HepG2 (cell line): ENCODE data around the gene RGS19. TPM values are rescaled to one million over a fixed set of nuclear protein-coding genes. Genes with fewer than 3 reads are reported as not detected.
A peak's percentile ranks its signal among the peaks of the same experiment; 100 is the strongest.

ENCODE experiments used
- ATAC-seq: fragments of 200-7000 bp; cut with Tn5 transposase; 3 replicates; pipeline ENCODE4 v1.9.1; 2020; ENCODE audit warnings: mild to moderate bottlenecking, moderate library complexity
- BruUV-seq: library from RNA; stranded (reverse); fragments of 400-500 nt; replicated peaks from 2 replicates; lab custom pipeline; 2021; lab: Mats Ljungman, UMichigan
- CTCF ChIA-PET: fragments of 300-600 bp; formaldehyde crosslinking; extraction: SDS; loops from one replicate; lab custom pipeline; 2021; ENCODE audit warnings: low total read pairs, inconsistent platforms, low intra/inter-chr PET ratio; lab: Yijun Ruan, JAX
- POLR2A ChIA-PET: fragments of 350-600 bp; sonication (Branson Sonifier 250); formaldehyde crosslinking; loops from one replicate; lab custom pipeline; 2020; ENCODE audit warnings: antibody characterized with exemption, inconsistent platforms; lab: Yijun Ruan, JAX
- DNase-seq: peaks from one replicate; pipeline ENCODE4 v3.0.0-alpha.2; 2015; ENCODE audit warnings: low spot score
- FAIRE-seq: peaks from 3 replicates; lab custom pipeline; 2011; peaks lifted over from hg19 to GRCh38; lab: Jason Lieb, UNC
- H2AFZ ChIP-seq: one replicate; pipeline ENCODE4 v1.6.1; 2011; ENCODE audit warnings: low read length, inconsistent platforms
- H3K27ac ChIP-seq: fragments of 300-600 bp; 3 replicates; pipeline ENCODE4 v1.8.0; 2011; ENCODE audit warnings: mixed run types, mild to moderate bottlenecking, mixed read lengths, low read length, inconsistent platforms; ENCODE audit not compliant: insufficient read depth; ENCODE audit errors: extremely low read length
- H3K27me3 ChIP-seq, 2 experiments: fragments of 200-600 bp in 1 of 2; 2 replicates in 1 of 2; 3 replicates in 1 of 2; pipeline versions ENCODE4 v1.6.0 to v1.8.0; 2011; ENCODE audit warnings: low read length in 2 of 2, mild to moderate bottlenecking in 2 of 2, moderate library complexity in 2 of 2, inconsistent platforms in 1 of 2; ENCODE audit not compliant: insufficient read depth in 2 of 2, control insufficient read depth in 1 of 2
- H3K36me3 ChIP-seq, 2 experiments: fragments of 200-600 bp in 1 of 2; replicated peaks in 1 of 2; 2 replicates in 1 of 2; 3 replicates in 1 of 2; pipeline versions ENCODE4 v1.5.1 to v1.8.0; 2011; ENCODE audit warnings: low read length in 2 of 2, inconsistent platforms in 1 of 2; ENCODE audit not compliant: insufficient read depth in 2 of 2, control insufficient read depth in 1 of 2
- H3K4me1 ChIP-seq: 2 replicates; pipeline ENCODE4 v1.5.1; 2012; ENCODE audit warnings: low read length, inconsistent platforms; ENCODE audit not compliant: insufficient read depth
- H3K4me2 ChIP-seq: 2 replicates; pipeline ENCODE4 v1.6.0; 2011; ENCODE audit warnings: low read depth, low read length, inconsistent platforms
- H3K4me3 ChIP-seq, 3 experiments: fragments of 200-600 bp in 1 of 3; sonication (generic), shearing (Covaris generic) in 1 of 3; replicated peaks in 1 of 3; 2 replicates each; pipeline ENCODE4 v1.5.1; 2011 to 2016; ENCODE audit warnings: low read length in 3 of 3, inconsistent platforms in 2 of 3, low read depth in 2 of 3, mild to moderate bottlenecking in 2 of 3, control low read depth in 1 of 3, mixed read lengths in 1 of 3; ENCODE audit not compliant: insufficient read depth in 1 of 3
- H3K79me2 ChIP-seq: one replicate; pipeline ENCODE4 v1.6.1; 2011; ENCODE audit warnings: low read length, inconsistent platforms; ENCODE audit not compliant: insufficient read depth
- H3K9ac ChIP-seq: 2 replicates; pipeline ENCODE4 v1.6.0; 2011; ENCODE audit warnings: mild to moderate bottlenecking, low read depth, low read length, inconsistent platforms; ENCODE audit not compliant: insufficient read depth
- H3K9me3 ChIP-seq: 2 replicates; pipeline ENCODE4 v1.5.1; 2012; ENCODE audit warnings: mild to moderate bottlenecking, low read length
- H4K20me1 ChIP-seq: 2 replicates; pipeline ENCODE4 v1.6.0; 2011; ENCODE audit warnings: inconsistent platforms, mild to moderate bottlenecking, low read length, moderate library complexity; ENCODE audit not compliant: insufficient read depth
- ATF3 ChIP-seq: sonication (generic); formaldehyde crosslinking; IDR thresholded peaks from 2 replicates; pipeline ENCODE4 v1.4.0; 2020; ENCODE audit warnings: missing genetic modification reagents
- CENPX ChIP-seq: sonication (generic); formaldehyde crosslinking; IDR thresholded peaks from 2 replicates; pipeline ENCODE4 v1.9.0; 2021; ENCODE audit warnings: mild to moderate bottlenecking, missing genetic modification reagents, moderate library complexity
- HMG20A ChIP-seq: IDR thresholded peaks from 2 replicates; pipeline ENCODE4 v1.6.1; 2016; ENCODE audit warnings: borderline replicate concordance
- JUND ChIP-seq: sonication (generic); formaldehyde crosslinking; IDR thresholded peaks from 2 replicates; pipeline ENCODE4 v1.8.0; 2022; ENCODE audit warnings: mild to moderate bottlenecking, missing genetic modification reagents
- NCOR1 ChIP-seq: fragments of 200-600 bp; sonication (generic); IDR thresholded peaks from 2 replicates; pipeline ENCODE4 v1.7.0; 2017; ENCODE audit warnings: antibody characterized with exemption, low read length, borderline replicate concordance
- SAP130 ChIP-seq: IDR thresholded peaks from 2 replicates; pipeline ENCODE4 v1.6.1; 2016; ENCODE audit warnings: low read depth
- SMAD1 ChIP-seq: sonication (generic); formaldehyde crosslinking; IDR thresholded peaks from 2 replicates; pipeline ENCODE4 v1.4.0; 2020; ENCODE audit warnings: missing genetic modification reagents, low read depth, mild to moderate bottlenecking, borderline replicate concordance
- SP2 ChIP-seq: sonication (generic); formaldehyde crosslinking; IDR thresholded peaks from 2 replicates; pipeline ENCODE4 v1.5.1; 2020; ENCODE audit warnings: mild to moderate bottlenecking, missing genetic modification reagents
- ZFP36 ChIP-seq: fragments of 150-350 bp; IDR thresholded peaks from 2 replicates; pipeline ENCODE4 v1.6.1; 2018; ENCODE audit warnings: borderline replicate concordance, low read length, low read depth; ENCODE audit not compliant: partially characterized antibody
- ZMYM3 ChIP-seq: sonication (generic); formaldehyde crosslinking; IDR thresholded peaks from 2 replicates; pipeline ENCODE4 v1.5.1; 2020; ENCODE audit warnings: mild to moderate bottlenecking, missing genetic modification reagents
- ZNF292 ChIP-seq: sonication (generic); formaldehyde crosslinking; IDR thresholded peaks from 2 replicates; pipeline ENCODE4 v1.8.1; 2022; ENCODE audit warnings: mild to moderate bottlenecking, low read depth, missing genetic modification reagents, borderline replicate concordance
- ZNF296 ChIP-seq: sonication (generic); formaldehyde crosslinking; conservative IDR thresholded peaks from 2 replicates; pipeline ENCODE4 v1.5.0; 2020; ENCODE audit warnings: mild to moderate bottlenecking, missing genetic modification reagents
- ZNF556 ChIP-seq: sonication (generic); formaldehyde crosslinking; IDR thresholded peaks from 2 replicates; pipeline ENCODE4 v1.4.0; 2020; ENCODE audit warnings: mild to moderate bottlenecking, missing genetic modification reagents, borderline replicate concordance
- ZNF563 ChIP-seq: sonication (generic); formaldehyde crosslinking; IDR thresholded peaks from 2 replicates; pipeline ENCODE4 v1.8.0; 2022; ENCODE audit warnings: mild to moderate bottlenecking, moderate library complexity, missing genetic modification reagents
- ZNF605 ChIP-seq: sonication (generic); formaldehyde crosslinking; IDR thresholded peaks from 2 replicates; pipeline ENCODE4 v1.8.0; 2022; ENCODE audit warnings: mild to moderate bottlenecking, missing genetic modification reagents
- ZNF687 ChIP-seq: sonication (generic); formaldehyde crosslinking; IDR thresholded peaks from 2 replicates; pipeline ENCODE4 v1.5.1; 2020; ENCODE audit warnings: mild to moderate bottlenecking, missing genetic modification reagents, moderate library complexity
- ZNF724P ChIP-seq: sonication (generic); formaldehyde crosslinking; IDR thresholded peaks from 2 replicates; pipeline ENCODE4 v1.8.0; 2022; ENCODE audit warnings: missing genetic modification reagents, borderline replicate concordance
- ZNF775 ChIP-seq: sonication (generic); formaldehyde crosslinking; IDR thresholded peaks from 2 replicates; pipeline ENCODE4 v1.4.0; 2020; ENCODE audit warnings: missing genetic modification reagents, mild to moderate bottlenecking, moderate library complexity, borderline replicate concordance
- WGBS: methylation state at CpG from one replicate; pipeline ENCODE4 v1.1.6; 2017; ENCODE audit warnings: low lambda C conversion rate; 5-methylcytosine and 5-hydroxymethylcytosine counted together
- in situ Hi-C: cut with HindIII; loops from 2 replicates; pipeline ENCODE4 v1.10.0; 2017; ENCODE audit warnings: low pct_unique_long_range_greater_than_20kb; ENCODE audit not compliant: extremely low pct_ligation_motif_present
- intact Hi-C: fragments of 100-400 bp; cut with micrococcal nuclease; formaldehyde crosslinking; loops from one replicate; pipeline ENCODE4 v1.10.0; 2022; ENCODE audit not compliant: unreplicated experiment
- polyA plus RNA-seq, 8 experiments: library from polyadenylated mRNA; depleted of rRNA in 3 of 8; stranded (reverse) in 7 of 8; unstranded in 1 of 8; fragments of >200 nt; fragmentation: Illumina TruSeq in 4 of 8; extraction: Trizol in 4 of 8; gene quantifications; 2 replicates each; pipeline versions ENCODE4 v1.2.1 to v1.2.3, GENCODE V29; 2011 to 2016; ENCODE audit warnings: low read depth in 4 of 8, missing spikeins in 1 of 8, mixed read lengths in 1 of 8; ENCODE audit not compliant: insufficient read depth in 1 of 8
- total RNA-seq, 5 experiments: library from RNA; depleted of rRNA; stranded (reverse); fragments of >200 nt; fragmentation: Illumina TruSeq; extraction: Trizol; gene quantifications; 2 replicates each; pipeline ENCODE4 v1.2.3, GENCODE V29; 2016; ENCODE audit warnings: low read depth in 1 of 5

Gene RGS19
- total and polyA plus RNA-seq, 2 of the 13 experiments (the other 11 are each of a cell fraction or from before 2014, with no cell fraction given) = 10.7 to 11.9 TPM

GRCh38 chr20:64112691-64113443 is 33.5 kb upstream of the RGS19 start:
- Histone ChIP-seq H3K27me3 (peaks cover 34 to 73% of the 10 kb centered on the region in 2 experiments), H4K20me1 (peaks cover 5% of the 10 kb centered on the region; the same call in 1 of the 2 replicates), H3K9ac (no peak overlapping the region), H3K36me3 (no peaks in the 10 kb centered on the region), H3K4me2 (no peak overlapping the region), H3K4me3 (no peak overlapping the region), H3K27ac (no peak overlapping the region), H2AFZ (no peak overlapping the region), H3K79me2 (no peaks in the 10 kb centered on the region), H3K4me1 (peaks cover 21% of the 10 kb centered on the region), H3K9me3 (no peaks in the 10 kb centered on the region)
- POLR2A ChIA-PET = no interaction called here
- intact Hi-C loops = no loop called here
- DNase-seq = no peak
- FAIRE-seq = no peak
- in situ Hi-C loops = no loop called here
- no TSS peak for BruUV-seq
- WGBS = 23% methylated on average over 17 of the region's 18 CpGs
- TF ChIP-seq HMG20A (no peak), SMAD1 (CRISPR knock-in tag) (no peak), ZNF605 (no peak), ZNF775 (CRISPR knock-in tag) (no peak), ZNF563 (CRISPR knock-in tag) (no peak), JUND (CRISPR knock-in tag) (no peak), ATF3 (CRISPR knock-in tag) (no peak), ZNF724P (CRISPR knock-in tag) (no peak), ZNF687 (CRISPR knock-in tag) (0 out of 2 replicates have a peak, but pooled peaks have one; percentile 1), ZFP36 (peak; percentile 70), ZMYM3 (peak; percentile 65), CENPX (CRISPR knock-in tag) (no peak), SP2 (CRISPR knock-in tag) (0 out of 2 replicates have a peak, but pooled peaks have one; percentile 16), ZNF556 (CRISPR knock-in tag) (no peak), ZNF296 (no peak), SAP130 (CRISPR knock-in tag) (no peak), NCOR1 (no peak), ZNF292 (CRISPR knock-in tag) (0 out of 2 replicates have a peak, but pooled peaks have one; percentile 20)
- no peak; the same call in 2 of the 3 replicates for ATAC-seq
- CTCF ChIA-PET = no interaction called here
